Ovary (tissue), 3 donors: ENCODE measurements around the gene PGBD5.

Source experiments
- POLR2A ChIP-seq: fragments of 450-650 bp; IDR thresholded peaks from one replicate; pipeline ENCODE4 v1.6.1; 2017; ENCODE audit warnings: antibody characterized with exemption, mild to moderate bottlenecking, moderate library complexity
- TF ChIP-seq, protein P1 (sequence below), 3 donors: fragments of 450-650 bp in 2 of 3; fragments of 200-600 bp in 1 of 3; IDR thresholded peaks; one replicate each; pipeline versions ENCODE4 v1.5.1 to v1.8.0; 2016 to 2022; ENCODE audit warnings: antibody characterized with exemption in 3 of 3, mild to moderate bottlenecking in 1 of 3
- donor health status: DM: no; HTN: no; CAD: no.

DNA sequence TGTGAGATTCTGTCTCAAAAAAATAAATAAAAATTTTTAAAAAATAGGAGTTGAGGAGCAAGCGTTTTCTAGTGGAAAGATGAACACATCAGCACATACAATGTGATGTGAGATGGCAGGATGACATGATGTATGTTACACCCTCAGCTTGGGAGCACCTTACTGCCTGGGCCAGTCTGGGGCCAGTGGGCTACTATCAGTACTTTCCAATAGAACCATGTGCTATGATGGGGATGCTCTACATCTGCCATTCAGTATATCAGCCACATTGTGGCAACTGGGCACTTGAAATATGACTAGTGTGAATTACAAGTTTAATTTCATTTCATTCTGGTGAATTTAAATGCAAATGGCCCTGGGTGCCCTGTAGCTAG is 156.0 kb downstream of the PGBD5 start:
- TF ChIP-seq, protein P1, sequence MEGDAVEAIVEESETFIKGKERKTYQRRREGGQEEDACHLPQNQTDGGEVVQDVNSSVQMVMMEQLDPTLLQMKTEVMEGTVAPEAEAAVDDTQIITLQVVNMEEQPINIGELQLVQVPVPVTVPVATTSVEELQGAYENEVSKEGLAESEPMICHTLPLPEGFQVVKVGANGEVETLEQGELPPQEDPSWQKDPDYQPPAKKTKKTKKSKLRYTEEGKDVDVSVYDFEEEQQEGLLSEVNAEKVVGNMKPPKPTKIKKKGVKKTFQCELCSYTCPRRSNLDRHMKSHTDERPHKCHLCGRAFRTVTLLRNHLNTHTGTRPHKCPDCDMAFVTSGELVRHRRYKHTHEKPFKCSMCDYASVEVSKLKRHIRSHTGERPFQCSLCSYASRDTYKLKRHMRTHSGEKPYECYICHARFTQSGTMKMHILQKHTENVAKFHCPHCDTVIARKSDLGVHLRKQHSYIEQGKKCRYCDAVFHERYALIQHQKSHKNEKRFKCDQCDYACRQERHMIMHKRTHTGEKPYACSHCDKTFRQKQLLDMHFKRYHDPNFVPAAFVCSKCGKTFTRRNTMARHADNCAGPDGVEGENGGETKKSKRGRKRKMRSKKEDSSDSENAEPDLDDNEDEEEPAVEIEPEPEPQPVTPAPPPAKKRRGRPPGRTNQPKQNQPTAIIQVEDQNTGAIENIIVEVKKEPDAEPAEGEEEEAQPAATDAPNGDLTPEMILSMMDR (IDR thresholded peaks at IDR 0.05): no peak
- TF ChIP-seq POLR2A: no peak
